GM21367 (cell line): ENCODE measurements around the gene ANKMY1.

Experiments
- ATAC-seq: cut with Tn5 transposase; IDR thresholded peaks from one replicate; pipeline ENCODE4 v1.9.1; 2021; ENCODE audit not compliant: unreplicated experiment

Gene ANKMY1

GRCh38 chr2:240451791-240452461 is 105.9 kb downstream of the ANKMY1 start:
- no peak for ATAC-seq

GRCh38 chr2:240451108-240451611 is 106.6 kb downstream of the ANKMY1 start:
- no peak for ATAC-seq

GRCh38 chr2:240450532-240451107 is 107.2 kb downstream of the ANKMY1 start:
- no peak for ATAC-seq

GRCh38 chr2:240449764-240450531 is 107.8 kb downstream of the ANKMY1 start:
- no peak for ATAC-seq

- ATAC-seq: no peak
These were observed 109.2 kb downstream of the ANKMY1 start for GRCh38 chr2:240448387-240449274.

- no peak for ATAC-seq
These were observed 109.9 kb downstream of the ANKMY1 start for GRCh38 chr2:240447934-240448333.

- no peak for ATAC-seq
These were observed 110.5 kb downstream of the ANKMY1 start for GRCh38 chr2:240447331-240447730.

- ATAC-seq: no peak
These were observed 111.1 kb downstream of the ANKMY1 start for GRCh38 chr2:240446664-240447175.

- no peak for ATAC-seq
These were observed 111.7 kb downstream of the ANKMY1 start for GRCh38 chr2:240445961-240446663.

GRCh38 chr2:240444464-240444863 is 113.3 kb downstream of the ANKMY1 start:
- ATAC-seq: no peak

GRCh38 chr2:240443891-240444301 is 113.9 kb downstream of the ANKMY1 start:
- ATAC-seq: no peak

- ATAC-seq: no peak
These were observed 114.7 kb downstream of the ANKMY1 start for GRCh38 chr2:240442891-240443715.

- ATAC-seq: no peak
These were observed 115.8 kb downstream of the ANKMY1 start for GRCh38 chr2:240441993-240442411.

- no peak for ATAC-seq
These were observed 116.3 kb downstream of the ANKMY1 start for GRCh38 chr2:240441326-240441992.

- no peak for ATAC-seq
These were observed 117.0 kb downstream of the ANKMY1 start for GRCh38 chr2:240440704-240441320.

GRCh38 chr2:240440251-240440650 is 117.5 kb downstream of the ANKMY1 start:
- ATAC-seq: no peak

- ATAC-seq: no peak
These were observed 118.1 kb downstream of the ANKMY1 start for GRCh38 chr2:240439698-240440151.
